Stimulated activated CD8-positive, alpha-beta memory T cell treated with anti-CD3 and anti-CD28 coated beads, Interleukin-4, amount 100 ng/mL, for 1 hour (primary cell): ENCODE data around the gene KIF6.
"Not testable (repeated sequence)": the region's sequence is repeated elsewhere in the genome, so short reads cannot be mapped to it uniquely, and the experiment has no call there.

Experiments used
- DNase-seq, 2 donors: peaks; one replicate each; pipeline ENCODE4 v3.0.0-alpha.2; 2020; ENCODE audit warnings: low read depth in 2 of 2, low spot score in 1 of 2

KIF6 gene

GRCh38 chr6:39723350-39723749 lies 1.9 kb downstream of the KIF6 start:
- not testable (repeated sequence) for DNase-seq

GRCh38 chr6:39714802-39715201 lies 10.4 kb downstream of the KIF6 start:
- DNase-seq = no peak

GRCh38 chr6:39707962-39708683 lies 17.1 kb downstream of the KIF6 start:
- no peak for DNase-seq

- no peak for DNase-seq
Observed at GRCh38 chr6:39706819-39707335, 18.3 kb downstream of the KIF6 start.

- no peak for DNase-seq
Observed at GRCh38 chr6:39702265-39702664, 22.9 kb downstream of the KIF6 start.

GRCh38 chr6:39700362-39700761 lies 24.8 kb downstream of the KIF6 start:
- DNase-seq = no peak

- no peak for DNase-seq
Observed at GRCh38 chr6:39698789-39699188, 26.4 kb downstream of the KIF6 start.

GRCh38 chr6:39696986-39697788 lies 28.0 kb downstream of the KIF6 start:
- no peak for DNase-seq

- DNase-seq = no peak
Observed at GRCh38 chr6:39695447-39695846, 29.8 kb downstream of the KIF6 start.

GRCh38 chr6:39693206-39693605 lies 32.0 kb downstream of the KIF6 start:
- DNase-seq = no peak

- DNase-seq = no peak
Observed at GRCh38 chr6:39688494-39688893, 36.7 kb downstream of the KIF6 start.

- no peak for DNase-seq
Observed at GRCh38 chr6:39686976-39687375, 38.2 kb downstream of the KIF6 start.

- no peak for DNase-seq
Observed at GRCh38 chr6:39685938-39686337, 39.3 kb downstream of the KIF6 start.

GRCh38 chr6:39685489-39685826 lies 39.8 kb downstream of the KIF6 start:
- no peak for DNase-seq

- DNase-seq = no peak
Observed at GRCh38 chr6:39684790-39685488, 40.3 kb downstream of the KIF6 start.

GRCh38 chr6:39681674-39682121 lies 43.5 kb downstream of the KIF6 start:
- no peak for DNase-seq

- DNase-seq = no peak
Observed at GRCh38 chr6:39678914-39679313, 46.3 kb downstream of the KIF6 start.

GRCh38 chr6:39677318-39677717 lies 47.9 kb downstream of the KIF6 start:
- DNase-seq = not testable (repeated sequence)

- no peak for DNase-seq
Observed at GRCh38 chr6:39670519-39670918, 54.7 kb downstream of the KIF6 start.

GRCh38 chr6:39669973-39670342 lies 55.2 kb downstream of the KIF6 start:
- no peak for DNase-seq

- no peak for DNase-seq
Observed at GRCh38 chr6:39669207-39669972, 55.8 kb downstream of the KIF6 start.
